GM06990 (cell line): ENCODE measurements around the gene TIMM23.
"Not testable (repeated sequence)": the region's sequence is repeated elsewhere in the genome, so short reads cannot be mapped to it uniquely, and the experiment has no call there.

Experiments
- DNase-seq: peaks from one replicate; pipeline ENCODE4 v3.0.0-alpha.2; 2011; ENCODE audit not compliant: insufficient read length; ENCODE audit errors: extremely low read depth
- H3K27me3 ChIP-seq: replicated peaks from 2 replicates; pipeline ENCODE4 v1.6.0; 2011; ENCODE audit warnings: low read length; ENCODE audit not compliant: control insufficient read depth, insufficient read depth
- H3K36me3 ChIP-seq: 2 replicates; pipeline ENCODE4 v1.5.1; 2011; ENCODE audit warnings: low read length; ENCODE audit not compliant: control insufficient read depth, insufficient read depth
- H3K4me3 ChIP-seq: replicated peaks from 2 replicates; pipeline ENCODE4 v1.5.1; 2011; ENCODE audit warnings: low read depth, mild to moderate bottlenecking, control low read depth, low read length
- TF ChIP-seq, protein P1 (sequence below): IDR thresholded peaks from 2 replicates; pipeline ENCODE4 v1.5.1; 2011; ENCODE audit warnings: low read length, control low read depth, mild to moderate bottlenecking, inconsistent platforms; ENCODE audit not compliant: insufficient read depth, poor library complexity, severe bottlenecking

The TIMM23 gene

DNA sequence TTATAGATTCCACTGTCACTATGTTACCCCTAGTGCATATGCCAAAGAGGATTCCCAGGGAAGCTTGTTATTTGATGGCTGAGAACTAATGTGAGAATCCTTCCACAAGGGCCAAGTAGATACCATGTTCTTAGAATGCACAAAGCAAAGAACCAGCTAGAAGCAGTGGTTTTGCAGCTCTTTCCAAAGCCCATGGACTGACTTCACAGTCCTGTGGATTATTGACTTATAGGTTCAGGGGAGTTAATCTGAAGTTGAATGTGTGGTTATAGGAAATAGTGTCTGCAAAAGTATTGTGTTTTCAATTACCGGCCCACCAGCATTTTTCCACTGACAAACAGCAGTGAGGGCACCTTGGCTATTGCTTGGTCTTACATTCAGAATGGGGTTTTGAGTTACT lies 28.2 kb downstream of the TIMM23 start:
- H3K4me3 ChIP-seq, result no peak overlapping the region
- TF ChIP-seq, protein P1, sequence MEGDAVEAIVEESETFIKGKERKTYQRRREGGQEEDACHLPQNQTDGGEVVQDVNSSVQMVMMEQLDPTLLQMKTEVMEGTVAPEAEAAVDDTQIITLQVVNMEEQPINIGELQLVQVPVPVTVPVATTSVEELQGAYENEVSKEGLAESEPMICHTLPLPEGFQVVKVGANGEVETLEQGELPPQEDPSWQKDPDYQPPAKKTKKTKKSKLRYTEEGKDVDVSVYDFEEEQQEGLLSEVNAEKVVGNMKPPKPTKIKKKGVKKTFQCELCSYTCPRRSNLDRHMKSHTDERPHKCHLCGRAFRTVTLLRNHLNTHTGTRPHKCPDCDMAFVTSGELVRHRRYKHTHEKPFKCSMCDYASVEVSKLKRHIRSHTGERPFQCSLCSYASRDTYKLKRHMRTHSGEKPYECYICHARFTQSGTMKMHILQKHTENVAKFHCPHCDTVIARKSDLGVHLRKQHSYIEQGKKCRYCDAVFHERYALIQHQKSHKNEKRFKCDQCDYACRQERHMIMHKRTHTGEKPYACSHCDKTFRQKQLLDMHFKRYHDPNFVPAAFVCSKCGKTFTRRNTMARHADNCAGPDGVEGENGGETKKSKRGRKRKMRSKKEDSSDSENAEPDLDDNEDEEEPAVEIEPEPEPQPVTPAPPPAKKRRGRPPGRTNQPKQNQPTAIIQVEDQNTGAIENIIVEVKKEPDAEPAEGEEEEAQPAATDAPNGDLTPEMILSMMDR, result no peak
- H3K27me3 ChIP-seq, result no peaks in the 10 kb centered on the region
- H3K36me3 ChIP-seq, result peaks cover 13% of the 10 kb centered on the region
- no peak for DNase-seq

- TF ChIP-seq, protein P1, result no peak
- Histone ChIP-seq H3K36me3 (peaks cover 13% of the 10 kb centered on the region), H3K4me3 (no peak overlapping the region), H3K27me3 (no peaks in the 10 kb centered on the region)
- DNase-seq, result no peak
Measured at GRCh38 chr10:46001187-46001756, 29.0 kb downstream of the TIMM23 start.

DNA sequence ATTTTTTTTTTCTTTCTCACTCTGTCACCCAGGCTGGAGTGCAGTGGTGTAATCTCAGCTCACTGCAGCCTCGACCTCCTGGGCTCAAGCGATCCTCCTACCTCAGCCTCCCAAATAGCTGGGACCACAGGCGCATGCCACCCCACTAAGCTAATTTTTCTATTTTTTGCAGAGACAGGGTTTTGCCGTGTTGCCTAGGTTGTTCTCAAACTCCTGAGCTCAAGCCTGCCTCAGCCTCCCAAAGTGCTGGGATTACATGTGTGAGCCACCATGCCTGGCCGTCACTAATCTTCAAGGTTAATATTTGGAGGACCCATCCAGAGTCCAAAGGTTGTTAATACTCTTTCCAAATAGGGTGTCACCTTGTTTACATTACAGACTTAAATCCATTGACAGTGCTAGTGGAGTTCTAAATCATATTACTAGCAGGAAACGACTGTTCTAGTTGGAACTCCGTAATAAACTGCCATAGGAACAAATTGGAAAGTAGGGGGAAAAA lies 29.9 kb downstream of the TIMM23 start:
- H3K36me3 ChIP-seq, result peaks cover 13% of the 10 kb centered on the region
- not testable (repeated sequence) for DNase-seq, H3K4me3 ChIP-seq, H3K27me3 ChIP-seq

- no peak for DNase-seq
- peaks cover 13% of the 10 kb centered on the region for H3K36me3 ChIP-seq
- no peaks in the 10 kb centered on the region for H3K27me3 ChIP-seq
- no peak overlapping the region for H3K4me3 ChIP-seq
- TF ChIP-seq, protein P1, result no peak
Measured at GRCh38 chr10:46002916-46003693, 30.8 kb downstream of the TIMM23 start.

GRCh38 chr10:46004963-46005362 lies 32.7 kb downstream of the TIMM23 start:
- TF ChIP-seq, protein P1, result no peak
- Histone ChIP-seq H3K27me3 (no peaks in the 10 kb centered on the region), H3K4me3 (no peak overlapping the region), H3K36me3 (peaks cover 16% of the 10 kb centered on the region)
- DNase-seq, result no peak

GRCh38 chr10:46005383-46005782 lies 33.1 kb downstream of the TIMM23 start:
- Histone ChIP-seq H3K27me3 (no peaks in the 10 kb centered on the region), H3K4me3 (no peak overlapping the region), H3K36me3 (peaks cover 19% of the 10 kb centered on the region)
- TF ChIP-seq, protein P1, result no peak
- DNase-seq, result no peak
